ENCODE results near the gene MEOX1. TPM values are rescaled to one million over a fixed set of nuclear protein-coding genes. Genes with fewer than 3 reads are reported as not detected.

The MEOX1 gene
- total RNA-seq, 1 experiment from 2014 or later = not detected

DNA sequence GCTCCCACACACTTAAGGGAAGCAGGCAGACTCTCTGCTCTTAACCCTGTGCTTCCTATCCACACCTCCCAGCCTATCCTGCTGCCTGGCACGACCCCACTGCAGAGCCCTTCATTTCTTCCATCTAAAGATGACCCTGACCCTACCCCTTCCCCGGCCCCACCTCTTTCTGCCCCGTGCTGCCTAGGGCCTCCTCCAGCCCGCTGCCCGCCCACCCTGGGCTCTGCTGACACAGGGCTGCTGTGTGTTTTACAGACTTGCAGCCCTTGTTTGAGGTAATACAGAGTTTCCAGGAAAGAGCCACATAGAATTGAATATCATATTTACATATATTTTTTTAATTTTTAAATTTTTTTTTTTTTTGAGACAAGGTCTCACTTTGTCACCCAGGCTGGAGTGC lies 42.0 kb downstream of the MEOX1 start (continued):
- TF ChIP-seq, protein P1, sequence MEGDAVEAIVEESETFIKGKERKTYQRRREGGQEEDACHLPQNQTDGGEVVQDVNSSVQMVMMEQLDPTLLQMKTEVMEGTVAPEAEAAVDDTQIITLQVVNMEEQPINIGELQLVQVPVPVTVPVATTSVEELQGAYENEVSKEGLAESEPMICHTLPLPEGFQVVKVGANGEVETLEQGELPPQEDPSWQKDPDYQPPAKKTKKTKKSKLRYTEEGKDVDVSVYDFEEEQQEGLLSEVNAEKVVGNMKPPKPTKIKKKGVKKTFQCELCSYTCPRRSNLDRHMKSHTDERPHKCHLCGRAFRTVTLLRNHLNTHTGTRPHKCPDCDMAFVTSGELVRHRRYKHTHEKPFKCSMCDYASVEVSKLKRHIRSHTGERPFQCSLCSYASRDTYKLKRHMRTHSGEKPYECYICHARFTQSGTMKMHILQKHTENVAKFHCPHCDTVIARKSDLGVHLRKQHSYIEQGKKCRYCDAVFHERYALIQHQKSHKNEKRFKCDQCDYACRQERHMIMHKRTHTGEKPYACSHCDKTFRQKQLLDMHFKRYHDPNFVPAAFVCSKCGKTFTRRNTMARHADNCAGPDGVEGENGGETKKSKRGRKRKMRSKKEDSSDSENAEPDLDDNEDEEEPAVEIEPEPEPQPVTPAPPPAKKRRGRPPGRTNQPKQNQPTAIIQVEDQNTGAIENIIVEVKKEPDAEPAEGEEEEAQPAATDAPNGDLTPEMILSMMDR (IDR thresholded peaks at IDR 0.05) = no peak
- TF ChIP-seq TP53 (CRISPR knock-in tag; IDR thresholded peaks at IDR 0.05) (no peak), ATF3 (CRISPR knock-in tag; conservative IDR thresholded peaks at IDR 0.05) (no peak), IRF2 (CRISPR knock-in tag; IDR thresholded peaks at IDR 0.05; ENCODE audit: borderline replicate concordance, low read depth) (no peak), E2F1 (CRISPR knock-in tag; IDR thresholded peaks at IDR 0.05) (no peak), ZNF121 (CRISPR knock-in tag; IDR thresholded peaks at IDR 0.05) (no peak), ERG (CRISPR knock-in tag; IDR thresholded peaks at IDR 0.05) (no peak)

- Mint-ChIP-seq H3K36me3 (no peaks in the 10 kb centered on the region), H3K9me3 (no peaks in the 10 kb centered on the region), H3K27ac (no peak overlapping the region), H3K27me3 (ENCODE audit: low read depth) (no peaks in the 10 kb centered on the region; the same call in 1 of the 2 replicates), H3K4me1 (peaks cover 4% of the 10 kb centered on the region; the same call in 1 of the 2 replicates), H3K4me3 (no peak overlapping the region)
- ChIA-PET POLR2A (no interaction called here), CTCF (no interaction called here)
- no peak for DNase-seq (ENCODE audit: low spot score)
- ATAC-seq = no peak
- TF ChIP-seq HMGXB4 (CRISPR knock-in tag; IDR thresholded peaks at IDR 0.05) = no peak
- TF ChIP-seq NR3C1 (CRISPR knock-in tag; conservative IDR thresholded peaks at IDR 0.05; ENCODE audit: low read depth) = no peak
- no peak for TF ChIP-seq MAX (CRISPR knock-in tag; IDR thresholded peaks at IDR 0.05)
- TF ChIP-seq GTF2I (CRISPR knock-in tag; conservative IDR thresholded peaks at IDR 0.05) = no peak
- no peak for TF ChIP-seq ATF6 (CRISPR knock-in tag; IDR thresholded peaks at IDR 0.05)
- TF ChIP-seq, protein P2, sequence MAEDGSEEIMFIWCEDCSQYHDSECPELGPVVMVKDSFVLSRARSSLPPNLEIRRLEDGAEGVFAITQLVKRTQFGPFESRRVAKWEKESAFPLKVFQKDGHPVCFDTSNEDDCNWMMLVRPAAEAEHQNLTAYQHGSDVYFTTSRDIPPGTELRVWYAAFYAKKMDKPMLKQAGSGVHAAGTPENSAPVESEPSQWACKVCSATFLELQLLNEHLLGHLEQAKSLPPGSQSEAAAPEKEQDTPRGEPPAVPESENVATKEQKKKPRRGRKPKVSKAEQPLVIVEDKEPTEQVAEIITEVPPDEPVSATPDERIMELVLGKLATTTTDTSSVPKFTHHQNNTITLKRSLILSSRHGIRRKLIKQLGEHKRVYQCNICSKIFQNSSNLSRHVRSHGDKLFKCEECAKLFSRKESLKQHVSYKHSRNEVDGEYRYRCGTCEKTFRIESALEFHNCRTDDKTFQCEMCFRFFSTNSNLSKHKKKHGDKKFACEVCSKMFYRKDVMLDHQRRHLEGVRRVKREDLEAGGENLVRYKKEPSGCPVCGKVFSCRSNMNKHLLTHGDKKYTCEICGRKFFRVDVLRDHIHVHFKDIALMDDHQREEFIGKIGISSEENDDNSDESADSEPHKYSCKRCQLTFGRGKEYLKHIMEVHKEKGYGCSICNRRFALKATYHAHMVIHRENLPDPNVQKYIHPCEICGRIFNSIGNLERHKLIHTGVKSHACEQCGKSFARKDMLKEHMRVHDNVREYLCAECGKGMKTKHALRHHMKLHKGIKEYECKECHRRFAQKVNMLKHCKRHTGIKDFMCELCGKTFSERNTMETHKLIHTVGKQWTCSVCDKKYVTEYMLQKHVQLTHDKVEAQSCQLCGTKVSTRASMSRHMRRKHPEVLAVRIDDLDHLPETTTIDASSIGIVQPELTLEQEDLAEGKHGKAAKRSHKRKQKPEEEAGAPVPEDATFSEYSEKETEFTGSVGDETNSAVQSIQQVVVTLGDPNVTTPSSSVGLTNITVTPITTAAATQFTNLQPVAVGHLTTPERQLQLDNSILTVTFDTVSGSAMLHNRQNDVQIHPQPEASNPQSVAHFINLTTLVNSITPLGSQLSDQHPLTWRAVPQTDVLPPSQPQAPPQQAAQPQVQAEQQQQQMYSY (CRISPR knock-in tag; IDR thresholded peaks at IDR 0.05) = no peak
- no peak for TF ChIP-seq EMX1 (CRISPR knock-in tag; IDR thresholded peaks at IDR 0.05)
- no peak for TF ChIP-seq MLX (CRISPR knock-in tag; IDR thresholded peaks at IDR 0.05)
- TF ChIP-seq SOX15 (CRISPR knock-in tag; IDR thresholded peaks at IDR 0.05) = no peak
- TF ChIP-seq, protein P3, sequence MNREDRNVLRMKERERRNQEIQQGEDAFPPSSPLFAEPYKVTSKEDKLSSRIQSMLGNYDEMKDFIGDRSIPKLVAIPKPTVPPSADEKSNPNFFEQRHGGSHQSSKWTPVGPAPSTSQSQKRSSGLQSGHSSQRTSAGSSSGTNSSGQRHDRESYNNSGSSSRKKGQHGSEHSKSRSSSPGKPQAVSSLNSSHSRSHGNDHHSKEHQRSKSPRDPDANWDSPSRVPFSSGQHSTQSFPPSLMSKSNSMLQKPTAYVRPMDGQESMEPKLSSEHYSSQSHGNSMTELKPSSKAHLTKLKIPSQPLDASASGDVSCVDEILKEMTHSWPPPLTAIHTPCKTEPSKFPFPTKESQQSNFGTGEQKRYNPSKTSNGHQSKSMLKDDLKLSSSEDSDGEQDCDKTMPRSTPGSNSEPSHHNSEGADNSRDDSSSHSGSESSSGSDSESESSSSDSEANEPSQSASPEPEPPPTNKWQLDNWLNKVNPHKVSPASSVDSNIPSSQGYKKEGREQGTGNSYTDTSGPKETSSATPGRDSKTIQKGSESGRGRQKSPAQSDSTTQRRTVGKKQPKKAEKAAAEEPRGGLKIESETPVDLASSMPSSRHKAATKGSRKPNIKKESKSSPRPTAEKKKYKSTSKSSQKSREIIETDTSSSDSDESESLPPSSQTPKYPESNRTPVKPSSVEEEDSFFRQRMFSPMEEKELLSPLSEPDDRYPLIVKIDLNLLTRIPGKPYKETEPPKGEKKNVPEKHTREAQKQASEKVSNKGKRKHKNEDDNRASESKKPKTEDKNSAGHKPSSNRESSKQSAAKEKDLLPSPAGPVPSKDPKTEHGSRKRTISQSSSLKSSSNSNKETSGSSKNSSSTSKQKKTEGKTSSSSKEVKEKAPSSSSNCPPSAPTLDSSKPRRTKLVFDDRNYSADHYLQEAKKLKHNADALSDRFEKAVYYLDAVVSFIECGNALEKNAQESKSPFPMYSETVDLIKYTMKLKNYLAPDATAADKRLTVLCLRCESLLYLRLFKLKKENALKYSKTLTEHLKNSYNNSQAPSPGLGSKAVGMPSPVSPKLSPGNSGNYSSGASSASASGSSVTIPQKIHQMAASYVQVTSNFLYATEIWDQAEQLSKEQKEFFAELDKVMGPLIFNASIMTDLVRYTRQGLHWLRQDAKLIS (CRISPR knock-in tag; IDR thresholded peaks at IDR 0.05; ENCODE audit: borderline replicate concordance) = no peak
Observed at GRCh38 chr17:43618276-43618675, 43.4 kb downstream of the MEOX1 start.
